ENCODE results near the gene ARVCF.

DNA sequence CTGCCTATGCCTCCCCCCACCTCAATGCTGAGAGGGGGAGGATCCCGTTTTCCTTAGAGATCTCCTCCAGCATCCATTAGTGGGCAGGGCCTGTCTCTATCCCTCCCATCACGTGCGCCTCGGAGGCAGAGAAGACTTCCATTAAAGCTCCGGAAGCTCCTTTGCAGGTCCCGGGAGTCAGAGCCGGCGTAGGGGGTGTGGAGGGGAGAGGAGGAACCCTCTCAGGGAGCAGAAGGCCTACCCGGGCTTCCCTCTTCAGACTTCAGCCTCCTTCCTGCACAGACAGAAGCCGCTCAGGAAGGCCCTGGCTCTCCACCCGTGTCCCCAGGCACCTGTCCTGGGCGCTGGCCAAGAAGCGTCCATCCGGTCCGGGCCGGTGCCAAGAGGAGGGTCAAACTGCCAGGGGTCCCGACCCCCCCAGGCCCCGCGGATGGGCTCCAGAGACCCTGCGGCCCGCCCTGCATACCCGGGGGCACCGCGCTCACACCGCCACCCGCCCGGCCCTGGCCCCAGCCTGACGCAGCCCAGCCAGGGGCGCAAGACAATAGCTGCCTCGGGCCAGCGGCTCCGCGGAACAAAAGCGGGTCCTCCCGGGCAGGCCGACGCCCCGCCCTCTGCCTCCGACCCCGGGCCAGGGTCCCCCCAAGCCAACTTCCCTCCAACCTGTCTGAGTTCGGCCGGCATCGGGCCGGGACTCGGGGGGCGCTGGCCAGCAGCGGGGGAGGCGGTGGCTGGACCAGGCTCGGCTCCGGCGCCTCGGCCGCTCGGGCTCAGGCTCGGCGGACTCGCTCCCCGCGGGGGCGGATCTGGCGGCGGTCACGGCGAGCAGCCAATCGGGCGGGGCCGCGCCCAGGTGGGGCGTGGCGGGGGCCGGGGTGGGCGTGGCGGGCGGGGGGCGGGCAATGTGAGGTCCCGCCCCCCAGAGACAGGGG, 29.9 kb downstream of the ARVCF start:
- TF ChIP-seq POLR2AphosphoS5 (IDR thresholded peaks at IDR 0.05; ENCODE audit: low read depth, low read length), result peak; percentile 61
- 0 out of 2 replicates have a peak, but pooled peaks have one; percentile 27 for TF ChIP-seq SIN3A (IDR thresholded peaks at IDR 0.05; ENCODE audit: borderline replicate concordance, insufficient read depth, low read length)
- 0 out of 2 replicates have a peak, but pooled peaks have one; percentile 41 for TF ChIP-seq TAF1 (IDR thresholded peaks at IDR 0.05; ENCODE audit: borderline replicate concordance, insufficient read depth, low read length)
- TF ChIP-seq, protein P1, sequence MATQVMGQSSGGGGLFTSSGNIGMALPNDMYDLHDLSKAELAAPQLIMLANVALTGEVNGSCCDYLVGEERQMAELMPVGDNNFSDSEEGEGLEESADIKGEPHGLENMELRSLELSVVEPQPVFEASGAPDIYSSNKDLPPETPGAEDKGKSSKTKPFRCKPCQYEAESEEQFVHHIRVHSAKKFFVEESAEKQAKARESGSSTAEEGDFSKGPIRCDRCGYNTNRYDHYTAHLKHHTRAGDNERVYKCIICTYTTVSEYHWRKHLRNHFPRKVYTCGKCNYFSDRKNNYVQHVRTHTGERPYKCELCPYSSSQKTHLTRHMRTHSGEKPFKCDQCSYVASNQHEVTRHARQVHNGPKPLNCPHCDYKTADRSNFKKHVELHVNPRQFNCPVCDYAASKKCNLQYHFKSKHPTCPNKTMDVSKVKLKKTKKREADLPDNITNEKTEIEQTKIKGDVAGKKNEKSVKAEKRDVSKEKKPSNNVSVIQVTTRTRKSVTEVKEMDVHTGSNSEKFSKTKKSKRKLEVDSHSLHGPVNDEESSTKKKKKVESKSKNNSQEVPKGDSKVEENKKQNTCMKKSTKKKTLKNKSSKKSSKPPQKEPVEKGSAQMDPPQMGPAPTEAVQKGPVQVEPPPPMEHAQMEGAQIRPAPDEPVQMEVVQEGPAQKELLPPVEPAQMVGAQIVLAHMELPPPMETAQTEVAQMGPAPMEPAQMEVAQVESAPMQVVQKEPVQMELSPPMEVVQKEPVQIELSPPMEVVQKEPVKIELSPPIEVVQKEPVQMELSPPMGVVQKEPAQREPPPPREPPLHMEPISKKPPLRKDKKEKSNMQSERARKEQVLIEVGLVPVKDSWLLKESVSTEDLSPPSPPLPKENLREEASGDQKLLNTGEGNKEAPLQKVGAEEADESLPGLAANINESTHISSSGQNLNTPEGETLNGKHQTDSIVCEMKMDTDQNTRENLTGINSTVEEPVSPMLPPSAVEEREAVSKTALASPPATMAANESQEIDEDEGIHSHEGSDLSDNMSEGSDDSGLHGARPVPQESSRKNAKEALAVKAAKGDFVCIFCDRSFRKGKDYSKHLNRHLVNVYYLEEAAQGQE (IDR thresholded peaks at IDR 0.05; ENCODE audit: insufficient read depth in 1 of 2, low read depth in 2 of 2, low read length in 2 of 2), result no peak

Measured in PFSK-1 (cell line).